LoVo (cell line): ENCODE measurements around the gene ASPSCR1.

ENCODE experiments used
- DNase-seq: peaks from one replicate; pipeline ENCODE4 v3.0.0-alpha.2; 2016; ENCODE audit warnings: low spot score

Gene ASPSCR1, protein sequence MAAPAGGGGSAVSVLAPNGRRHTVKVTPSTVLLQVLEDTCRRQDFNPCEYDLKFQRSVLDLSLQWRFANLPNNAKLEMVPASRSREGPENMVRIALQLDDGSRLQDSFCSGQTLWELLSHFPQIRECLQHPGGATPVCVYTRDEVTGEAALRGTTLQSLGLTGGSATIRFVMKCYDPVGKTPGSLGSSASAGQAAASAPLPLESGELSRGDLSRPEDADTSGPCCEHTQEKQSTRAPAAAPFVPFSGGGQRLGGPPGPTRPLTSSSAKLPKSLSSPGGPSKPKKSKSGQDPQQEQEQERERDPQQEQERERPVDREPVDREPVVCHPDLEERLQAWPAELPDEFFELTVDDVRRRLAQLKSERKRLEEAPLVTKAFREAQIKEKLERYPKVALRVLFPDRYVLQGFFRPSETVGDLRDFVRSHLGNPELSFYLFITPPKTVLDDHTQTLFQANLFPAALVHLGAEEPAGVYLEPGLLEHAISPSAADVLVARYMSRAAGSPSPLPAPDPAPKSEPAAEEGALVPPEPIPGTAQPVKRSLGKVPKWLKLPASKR

DNA sequence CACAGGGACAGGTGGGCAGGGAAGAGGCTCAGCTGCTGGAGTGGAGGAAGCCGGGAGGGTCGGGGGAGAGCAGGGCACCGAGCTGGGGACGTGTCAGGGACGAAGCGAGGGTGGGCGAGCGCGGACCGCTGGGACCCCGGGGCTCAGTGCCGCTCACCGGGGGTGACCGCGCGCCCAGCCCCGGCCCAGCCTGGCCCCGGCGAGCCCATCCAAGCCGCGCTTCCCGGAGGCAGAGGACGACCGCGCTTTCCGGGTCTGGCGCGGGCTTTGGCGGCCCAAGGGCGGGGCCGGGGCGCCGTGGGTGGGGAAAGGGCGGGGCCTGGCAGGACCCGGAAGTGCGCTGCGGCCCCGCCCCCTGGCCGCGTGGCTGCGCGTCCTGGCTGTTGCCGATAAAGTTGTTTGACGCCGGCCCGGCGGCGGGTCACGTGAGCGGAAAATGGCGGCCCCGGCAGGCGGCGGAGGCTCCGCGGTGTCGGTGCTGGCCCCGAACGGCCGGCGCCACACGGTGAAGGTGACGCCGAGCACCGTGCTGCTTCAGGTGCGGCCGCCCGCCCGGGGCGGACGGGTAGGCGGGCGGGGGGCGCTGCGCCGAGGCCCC lies at the start of gene ASPSCR1:
Gene ASPSCR1, plus strand, starts transcription at position 419 of the 598 bp plus-strand sequence. Its CDS starts 18 bp downstream, at position 437.
- DNase-seq = peak; percentile 92

DNA sequence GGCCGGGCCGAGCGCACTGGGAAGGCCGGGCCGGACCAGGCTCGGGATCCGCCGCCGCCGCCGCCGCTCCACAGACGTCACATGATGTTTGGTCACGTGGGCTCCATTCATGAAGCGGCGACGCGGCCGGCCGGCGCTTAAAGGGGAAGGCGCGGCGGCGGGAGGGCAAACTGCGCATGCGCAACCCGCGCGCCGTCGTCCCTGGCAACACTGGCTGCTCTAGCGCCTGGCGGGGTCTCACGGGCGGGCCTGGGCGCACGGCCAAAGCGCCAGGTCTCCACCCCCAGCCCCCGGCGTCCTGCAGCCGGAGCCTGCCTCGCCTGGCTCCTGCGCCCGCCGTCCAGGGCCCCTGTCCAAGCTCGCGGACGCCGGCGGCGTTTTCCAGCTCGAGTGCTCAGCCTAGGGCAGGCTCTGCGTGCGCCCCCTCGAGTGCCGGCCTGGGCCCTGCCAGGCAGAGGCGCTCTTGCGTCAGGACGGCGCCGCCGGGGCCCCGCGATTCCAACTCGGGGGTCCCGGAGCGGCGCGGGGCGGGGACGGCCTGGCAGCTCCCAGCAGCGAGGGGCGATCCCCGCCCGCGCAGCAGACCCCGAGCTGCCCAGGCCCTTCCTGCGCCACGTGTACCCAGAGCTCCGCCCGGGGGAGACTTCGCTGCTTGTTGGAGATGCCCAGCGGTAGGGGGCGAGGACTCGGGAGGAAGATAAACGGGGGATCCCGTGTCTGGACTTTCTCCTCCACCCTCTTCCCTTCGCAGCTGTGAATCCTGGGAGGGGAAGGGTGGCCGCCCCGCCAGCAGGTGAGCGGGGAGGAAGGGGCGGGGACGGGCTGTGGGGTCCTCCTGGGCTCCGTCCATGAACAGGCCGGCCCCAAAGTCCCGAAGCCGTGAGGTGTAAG lies 49.5 kb upstream of the ASPSCR1 start, which contains the start of gene MAFG:
Gene MAFG, minus strand, starts transcription at position 83 of the 891 bp plus-strand sequence. CDS start 4,550 bp downstream, outside the sequence.
- DNase-seq = peak; percentile 93

DNA sequence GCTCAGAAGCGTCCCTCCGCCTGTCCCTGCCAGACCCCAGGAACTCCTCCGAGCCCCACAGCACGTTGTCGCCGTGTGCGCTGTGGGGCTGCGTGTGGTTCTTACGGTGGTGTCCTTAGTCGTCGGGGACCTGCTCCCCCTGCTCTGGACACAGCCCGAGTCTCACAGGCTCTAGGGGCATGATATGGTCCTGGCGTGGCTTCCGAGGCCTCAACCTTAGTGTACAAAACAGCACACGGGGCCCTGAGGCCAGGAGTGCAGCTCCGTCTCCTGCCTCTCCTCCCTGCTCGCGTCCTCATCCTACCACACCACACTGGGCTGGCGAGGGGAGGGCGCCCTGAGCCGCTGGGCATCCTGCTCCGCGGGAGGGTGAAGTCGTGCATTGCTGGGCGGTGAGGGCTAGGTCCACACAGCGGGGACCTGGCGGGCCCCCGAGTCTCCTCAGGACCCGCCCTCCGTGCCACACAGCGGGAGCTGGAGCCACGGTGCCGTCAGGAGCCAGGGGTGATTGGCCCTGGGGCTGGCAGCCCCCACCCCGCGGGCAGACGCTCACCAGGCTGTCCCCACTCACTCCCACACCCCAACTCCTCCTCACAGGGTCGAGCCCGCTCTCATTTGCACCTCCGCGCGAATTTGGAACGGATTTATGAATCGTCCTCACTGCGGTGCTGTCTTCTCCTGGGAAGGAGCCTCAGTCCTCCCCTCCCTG lies 48.7 kb upstream of the ASPSCR1 start:
- DNase-seq = no peak

DNA sequence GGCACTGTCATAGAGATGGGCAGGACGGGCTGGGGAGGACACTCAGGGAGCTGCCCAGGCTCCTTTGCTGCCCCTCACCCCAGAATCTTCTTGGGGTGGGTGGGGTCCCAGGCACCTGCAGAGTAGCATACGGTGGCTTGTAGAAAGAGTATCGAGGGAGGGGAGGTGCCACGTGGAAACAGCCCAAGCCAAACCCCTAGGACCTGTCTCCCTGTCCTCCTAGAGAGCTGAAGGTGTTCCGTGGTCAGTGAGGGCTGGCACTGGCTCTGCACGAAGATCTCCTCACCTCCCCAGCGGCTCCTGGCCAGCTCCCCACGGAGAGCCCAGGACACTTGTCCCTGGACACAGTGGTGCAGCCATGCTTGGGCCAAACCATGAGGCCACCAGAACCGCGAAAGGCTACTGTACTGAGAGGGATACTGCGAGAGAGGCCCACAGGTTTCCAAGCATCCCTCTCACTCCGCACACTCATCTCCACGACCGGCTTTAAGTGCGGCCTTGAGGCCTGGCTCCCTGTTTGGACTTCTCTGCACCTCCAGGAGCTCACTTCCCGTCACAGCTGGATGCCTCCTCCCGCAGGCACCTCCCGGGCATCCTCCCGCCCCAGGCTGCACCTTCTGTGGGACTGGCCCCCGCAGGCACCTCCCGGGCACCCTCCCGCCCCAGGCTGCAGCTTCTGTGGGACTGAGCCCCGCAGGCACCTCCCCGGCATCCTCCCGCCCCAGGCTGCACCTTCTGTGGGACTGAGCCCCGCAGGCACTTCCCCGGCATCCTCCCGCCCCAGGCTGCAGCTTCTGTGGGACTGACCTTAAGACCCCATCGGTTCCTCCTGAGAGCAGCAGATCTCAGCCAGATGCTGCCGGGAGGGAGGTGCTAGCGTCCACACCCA lies 47.9 kb upstream of the ASPSCR1 start:
- no peak for DNase-seq

DNA sequence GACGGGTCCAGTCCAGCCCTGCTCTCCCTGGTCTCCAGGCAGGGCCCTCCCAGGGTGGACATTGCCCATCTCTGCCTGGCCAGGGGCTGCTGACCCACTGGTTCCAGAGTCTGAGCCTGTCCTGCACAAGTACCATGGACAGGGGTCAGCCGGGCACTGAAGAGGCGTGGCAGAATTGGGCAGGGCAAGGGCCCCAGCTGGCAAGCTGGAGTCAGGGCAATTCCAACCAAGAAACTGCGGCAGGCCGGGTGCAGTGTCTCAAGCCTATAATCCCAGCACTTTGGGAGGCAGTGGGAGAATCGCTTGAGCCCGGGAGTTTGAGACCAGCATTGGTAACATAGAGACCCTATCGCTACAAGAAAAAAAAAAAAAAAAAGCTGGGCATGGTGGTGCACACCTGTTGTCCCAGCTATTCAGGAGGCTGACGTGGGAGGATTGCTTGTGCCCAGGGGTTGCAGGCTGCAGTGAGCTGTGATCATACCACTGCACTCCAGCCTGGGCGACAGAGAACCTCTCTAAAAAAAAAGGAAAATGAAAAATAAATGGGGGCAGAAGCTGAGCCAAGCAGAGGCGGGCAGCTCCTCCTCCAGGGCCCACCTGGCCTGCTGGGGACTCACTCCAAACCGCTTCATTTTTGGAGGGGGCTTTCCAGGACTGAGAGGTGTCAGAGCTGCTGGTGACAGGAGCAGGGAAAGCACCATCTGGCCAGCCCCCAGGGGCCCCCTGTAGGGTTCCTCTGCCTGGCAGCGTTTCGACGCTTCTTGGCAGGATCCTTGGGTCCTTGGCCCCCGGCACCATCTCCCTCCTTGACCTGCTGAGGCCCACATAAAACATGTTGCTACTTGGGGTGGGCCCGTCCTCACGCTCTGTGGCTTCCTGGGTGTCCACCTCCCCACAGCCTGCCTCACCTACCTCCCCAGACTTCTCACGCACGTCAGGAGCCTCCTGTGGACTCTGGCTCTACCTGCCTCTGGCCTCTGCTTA lies 47.0 kb upstream of the ASPSCR1 start:
- no peak for DNase-seq

DNA sequence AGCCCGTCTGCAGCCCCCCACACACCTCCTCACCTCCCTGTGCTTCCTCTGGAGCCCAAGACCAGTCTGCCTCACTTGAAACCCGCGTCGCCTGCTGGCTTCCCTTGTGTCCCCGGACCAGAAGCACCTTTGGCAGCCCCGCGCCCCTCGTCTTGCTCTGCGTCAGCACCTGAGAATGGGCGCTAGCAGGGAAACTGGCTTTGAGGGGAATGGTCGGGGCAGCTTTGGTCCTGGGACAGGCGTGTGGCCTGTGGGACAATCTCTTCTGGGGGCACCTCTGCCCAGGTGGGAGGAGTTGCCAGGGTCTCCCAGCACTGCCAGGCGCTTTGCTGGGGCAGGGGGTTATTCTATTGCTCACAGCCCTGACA lies 46.3 kb upstream of the ASPSCR1 start:
- DNase-seq = no peak

DNA sequence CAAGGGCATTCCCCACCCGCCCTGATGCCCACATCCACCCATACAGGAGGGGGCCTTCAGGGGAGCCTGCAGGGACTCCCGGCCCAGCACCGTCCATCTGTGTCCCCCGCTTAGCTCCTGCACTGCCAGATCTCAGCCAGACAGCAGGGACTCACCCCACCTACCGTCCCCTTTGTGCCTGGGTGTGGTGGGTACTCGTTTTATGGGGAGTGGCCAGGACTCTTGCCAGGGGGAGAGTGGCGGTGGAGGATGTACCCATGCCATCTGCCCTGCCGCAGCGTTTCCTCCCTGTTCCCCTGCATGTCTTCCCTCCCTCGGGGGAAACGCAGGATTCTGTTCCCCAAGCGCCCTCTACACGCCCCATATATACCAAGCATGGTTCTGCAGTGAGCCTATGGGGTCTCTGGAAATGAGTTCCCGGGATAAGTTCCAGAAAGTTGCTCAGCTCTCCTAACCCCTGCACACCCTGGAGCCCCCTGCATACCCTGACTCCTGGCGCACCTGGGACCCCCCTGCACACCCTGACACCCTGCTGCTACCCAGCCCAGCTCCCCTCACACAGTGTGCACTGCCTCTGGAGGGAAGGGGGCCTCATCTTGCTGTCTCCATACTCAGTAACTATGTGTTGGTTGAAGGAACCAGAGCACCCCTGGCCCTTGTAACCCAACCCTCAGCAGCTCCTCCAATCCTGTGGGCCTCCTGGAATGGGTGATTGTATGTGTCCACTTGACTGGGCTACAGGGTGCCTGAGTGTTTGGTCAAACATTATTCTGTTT lies 45.7 kb upstream of the ASPSCR1 start:
- DNase-seq = no peak

DNA sequence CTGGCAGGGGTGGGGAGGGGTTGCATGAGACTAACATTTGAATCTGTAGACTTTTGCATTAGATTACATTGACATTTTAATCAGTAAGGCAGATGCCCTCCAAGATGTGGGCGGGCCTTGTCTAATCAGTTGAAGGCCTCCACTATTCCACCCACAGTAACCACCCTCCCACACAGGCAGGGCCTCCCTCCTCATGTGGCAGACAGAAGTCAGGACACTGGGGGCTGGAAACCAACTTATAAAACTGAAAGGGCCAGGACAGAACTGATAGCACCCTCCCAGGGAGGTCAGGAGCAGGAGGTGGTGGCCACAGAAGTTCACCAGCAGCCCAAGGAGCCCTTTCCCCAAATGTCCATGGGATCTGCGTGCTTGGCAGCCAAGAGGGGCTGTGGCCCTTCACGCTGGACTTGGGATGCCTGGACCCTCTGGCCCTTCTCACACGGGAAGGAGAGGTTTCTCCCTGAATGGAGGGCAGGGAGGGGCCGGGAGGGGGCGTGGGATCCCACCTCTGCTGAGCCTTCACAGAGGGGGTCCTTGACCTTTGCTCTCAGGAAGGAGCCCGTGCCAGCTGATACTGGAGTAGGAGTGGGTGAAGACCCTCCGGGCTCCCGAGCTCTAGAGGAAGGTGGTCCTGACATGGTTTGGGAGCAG lies 45.0 kb upstream of the ASPSCR1 start:
- DNase-seq = no peak

DNA sequence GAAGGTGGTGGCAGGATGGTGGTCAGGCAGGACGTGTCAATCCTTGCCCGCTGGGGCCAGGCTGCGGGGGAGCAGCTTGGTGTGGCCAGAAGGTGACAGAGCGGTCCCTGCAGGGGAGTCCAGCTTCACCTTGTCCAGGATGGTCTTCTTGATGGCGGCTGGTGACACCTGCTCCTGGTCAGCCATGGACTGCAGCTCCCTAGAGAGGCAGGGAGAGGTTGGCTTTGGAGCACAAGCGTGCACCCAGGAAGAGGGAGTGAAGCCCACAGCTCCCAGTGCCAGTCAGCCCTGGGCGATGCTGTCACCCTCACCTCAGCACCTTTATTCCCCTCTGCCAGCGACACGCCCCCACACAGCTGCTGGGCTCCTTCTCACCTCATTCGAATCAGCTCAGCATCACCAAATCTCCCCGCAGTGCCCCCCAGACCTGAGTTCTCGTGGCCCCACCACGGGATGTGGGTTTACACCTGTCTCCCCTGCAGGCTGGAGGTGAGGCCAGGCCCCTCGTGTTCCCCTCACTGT lies 44.2 kb upstream of the ASPSCR1 start:
- no peak for DNase-seq

DNA sequence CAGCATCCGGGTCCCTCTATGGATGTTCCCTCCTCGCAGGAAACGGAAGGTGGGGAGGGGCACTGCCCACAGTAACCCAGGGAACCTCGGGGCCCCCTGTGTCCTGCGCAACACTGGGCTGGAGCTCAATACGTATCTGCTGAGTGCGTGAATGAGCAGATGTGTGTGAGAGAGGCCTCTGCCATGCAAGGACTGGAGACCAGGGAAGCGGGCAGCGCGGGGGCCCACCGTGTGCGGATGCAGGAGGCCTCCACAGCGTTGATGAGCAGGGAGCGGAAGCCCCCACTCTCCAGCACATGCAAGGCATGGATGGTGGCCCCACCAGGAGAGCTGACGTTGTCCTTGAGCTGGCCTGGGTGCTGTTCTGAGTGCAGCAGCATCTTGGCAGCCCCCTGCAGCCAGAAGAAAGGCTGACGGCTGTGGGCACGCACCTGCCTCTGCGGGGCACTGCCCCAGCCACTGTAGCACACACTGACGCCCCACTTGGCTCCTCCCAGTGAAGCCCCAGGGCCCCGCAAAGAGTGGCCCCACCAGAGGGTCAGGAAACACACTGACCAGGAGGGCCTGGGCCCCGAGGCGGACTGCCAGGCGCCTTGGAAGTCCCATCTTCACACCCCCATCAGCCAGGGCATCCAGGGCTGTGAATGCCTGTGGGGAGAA lies 43.2 kb upstream of the ASPSCR1 start:
- no peak for DNase-seq

DNA sequence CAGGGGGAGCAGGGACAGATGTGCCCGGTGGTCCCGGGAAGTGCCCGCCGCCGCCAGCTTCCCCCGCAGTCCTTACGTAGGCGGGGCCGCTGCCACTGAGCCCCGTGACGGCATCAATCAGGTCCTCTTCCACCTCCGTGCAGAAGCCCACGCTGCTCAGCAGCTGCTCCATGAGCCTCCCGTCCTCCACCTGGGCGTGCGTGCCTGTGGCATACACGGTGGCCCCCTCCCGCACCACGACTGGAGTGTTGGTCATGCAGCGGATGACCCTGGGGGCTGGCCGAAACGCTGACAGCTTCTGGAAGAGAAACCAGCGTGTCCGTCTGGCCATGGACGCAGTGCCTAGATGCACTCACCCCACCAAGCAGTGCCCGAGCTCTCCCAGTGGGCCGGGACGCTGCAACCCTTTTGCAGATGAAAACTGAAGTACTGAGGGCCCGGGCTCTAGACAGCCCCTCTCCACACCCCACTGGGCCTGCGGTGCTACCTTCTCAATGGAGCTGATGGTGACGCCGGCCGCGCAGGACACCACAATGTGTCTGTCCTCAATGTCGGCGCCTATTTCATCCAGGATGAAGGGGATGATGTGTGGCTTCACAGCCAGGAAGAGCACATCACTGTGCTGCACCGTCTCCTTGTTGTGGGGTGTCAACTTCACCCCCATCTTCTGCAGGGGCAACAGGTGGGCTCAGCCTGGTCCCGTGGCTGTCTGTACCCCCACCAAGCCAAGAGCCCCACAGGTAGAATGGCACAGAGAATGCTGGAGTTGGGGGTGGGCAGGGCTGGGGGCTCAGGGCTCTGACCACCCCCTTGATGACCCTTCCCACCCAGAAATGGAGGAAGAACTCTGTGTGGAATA lies 42.4 kb upstream of the ASPSCR1 start:
- DNase-seq = no peak

DNA sequence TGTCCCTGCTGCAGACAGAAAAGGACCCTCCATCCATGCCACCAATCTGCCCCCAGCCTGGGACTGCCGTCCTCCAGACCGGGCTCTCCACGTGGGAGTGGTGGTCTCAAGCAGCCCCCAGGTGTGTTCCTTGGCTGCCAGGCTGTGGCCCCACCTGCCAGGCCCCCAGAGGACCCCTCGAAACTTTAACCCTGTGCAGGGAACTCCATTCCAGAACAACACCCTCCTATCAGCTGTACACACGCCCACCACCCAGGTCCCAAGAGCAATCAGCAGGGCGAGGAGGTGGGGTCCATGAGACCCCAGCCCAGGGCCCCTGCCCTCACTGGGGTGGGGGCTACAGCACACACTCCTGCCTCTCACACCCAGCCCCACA lies 41.7 kb upstream of the ASPSCR1 start:
- DNase-seq = no peak

DNA sequence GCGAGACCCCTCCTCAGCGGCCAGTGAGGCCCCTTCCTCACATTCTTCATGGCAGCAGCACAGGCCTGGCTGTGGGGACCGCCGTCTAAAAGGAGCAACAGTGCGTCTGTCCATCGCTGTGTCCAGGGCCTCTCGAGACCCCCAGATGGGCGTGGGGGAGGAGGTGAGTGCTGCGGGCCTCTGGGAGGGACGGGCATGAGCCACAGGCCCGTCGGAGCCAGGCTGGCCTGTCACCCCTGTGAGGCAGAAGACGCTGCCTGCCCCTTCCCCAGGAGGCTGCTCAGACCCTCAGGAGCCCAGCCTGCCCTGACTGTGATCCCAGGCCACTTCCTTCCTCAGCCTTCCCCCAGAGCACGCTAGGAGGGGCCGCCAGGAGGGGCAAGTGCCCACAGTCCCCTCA lies 38.2 kb upstream of the ASPSCR1 start:
- DNase-seq = no peak

DNA sequence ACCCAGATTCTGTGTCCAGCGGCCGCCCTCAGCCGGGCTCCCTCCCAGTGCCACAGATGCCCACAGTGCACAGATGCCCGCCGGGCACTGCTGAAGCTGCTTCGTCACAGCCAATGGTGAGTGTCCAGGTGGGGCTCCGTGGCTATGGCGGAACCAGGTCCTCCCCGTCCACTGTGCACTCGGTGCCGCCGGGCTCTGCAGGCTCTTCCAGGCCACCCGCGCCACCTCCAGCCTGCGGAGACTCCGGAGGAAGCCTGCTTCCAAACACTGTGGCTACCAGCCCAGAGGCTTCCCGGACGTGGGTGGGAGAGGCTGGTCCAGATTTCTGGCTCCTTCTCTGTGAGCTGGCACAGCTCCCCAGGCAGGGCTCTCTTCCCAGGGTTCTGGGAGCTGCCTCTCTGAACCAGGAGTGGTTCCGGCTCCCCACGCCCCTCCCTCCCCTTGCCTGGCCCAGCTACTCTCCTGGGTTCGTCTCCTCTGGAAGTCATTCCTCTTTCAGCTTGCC lies 37.5 kb upstream of the ASPSCR1 start:
- no peak for DNase-seq

DNA sequence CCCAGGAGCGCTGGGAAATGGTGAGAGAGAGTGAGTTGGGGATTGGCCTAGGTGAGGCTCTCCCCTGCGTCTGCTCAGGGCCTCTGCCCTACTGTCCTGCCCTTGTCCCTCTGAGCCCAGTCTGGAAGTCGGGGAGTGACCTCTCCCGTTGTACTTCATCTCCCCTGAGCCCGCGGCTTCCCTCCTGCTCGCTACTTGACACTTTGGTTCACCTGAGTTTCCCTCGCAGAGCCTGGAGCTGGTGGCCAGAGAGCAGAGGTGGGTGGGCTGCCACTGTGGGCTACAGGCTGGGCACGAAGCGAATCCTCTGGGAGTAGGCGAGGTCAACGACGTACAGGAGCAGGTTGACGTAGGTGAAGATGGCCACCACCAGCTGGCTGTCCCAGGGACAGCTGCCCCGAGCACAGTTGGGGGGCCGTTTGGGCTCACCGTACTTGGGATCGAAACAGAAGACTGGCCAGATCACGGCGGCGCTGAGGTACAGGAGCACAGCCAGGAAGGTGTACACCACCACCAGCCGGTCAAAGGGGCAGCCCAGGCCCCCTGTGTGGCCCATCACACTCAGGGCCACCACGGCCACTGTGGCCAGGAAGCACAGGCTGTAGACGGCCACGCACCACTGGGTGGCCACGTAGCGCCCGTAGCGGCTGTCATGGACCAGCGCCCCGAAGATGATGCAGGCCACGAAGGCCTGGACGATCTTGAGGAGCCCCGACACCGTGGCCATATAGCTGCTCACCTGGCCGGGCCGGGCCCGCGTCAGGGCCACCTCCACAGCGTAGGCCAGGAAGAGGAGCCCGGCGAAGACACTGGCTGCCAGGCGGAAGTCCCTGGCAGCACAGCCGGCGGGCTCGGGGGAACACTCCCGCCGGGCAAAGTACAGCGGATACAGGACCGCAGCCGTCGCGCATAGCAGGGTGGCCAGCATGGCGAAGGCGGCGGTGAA lies 36.6 kb upstream of the ASPSCR1 start:
- no peak for DNase-seq
